HG02970 (cell line): ENCODE measurements around the gene KANK2.
"Not testable (repeated sequence)": the region's sequence is repeated elsewhere in the genome, so short reads cannot be mapped to it uniquely, and the experiment has no call there.

Source experiments
- ATAC-seq: cut with Tn5 transposase; IDR thresholded peaks from one replicate; pipeline ENCODE4 v1.9.1; 2021; ENCODE audit warnings: mild to moderate bottlenecking, moderate library complexity, moderate number of reproducible peaks; ENCODE audit not compliant: unreplicated experiment, low FRiP score

Gene KANK2

DNA sequence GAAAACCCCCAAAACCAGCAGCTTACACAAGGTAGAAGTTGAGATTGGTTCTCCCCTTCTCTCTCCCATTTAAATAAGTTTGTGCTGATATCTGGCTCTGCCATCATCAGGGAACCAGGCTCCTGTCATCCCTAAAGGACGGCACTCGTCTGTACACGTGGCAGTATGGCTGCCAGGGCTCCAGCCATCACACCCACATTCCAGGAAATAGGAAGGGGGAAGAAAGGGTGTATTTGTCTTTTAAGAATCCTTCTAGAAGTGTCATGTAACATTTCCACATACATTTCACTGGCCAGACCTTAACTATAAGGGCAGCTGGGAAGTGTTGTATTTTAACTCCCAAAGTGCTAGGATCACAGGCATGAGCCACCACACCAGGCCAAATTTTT lies 51.8 kb downstream of the KANK2 start:
- ATAC-seq: no peak

DNA sequence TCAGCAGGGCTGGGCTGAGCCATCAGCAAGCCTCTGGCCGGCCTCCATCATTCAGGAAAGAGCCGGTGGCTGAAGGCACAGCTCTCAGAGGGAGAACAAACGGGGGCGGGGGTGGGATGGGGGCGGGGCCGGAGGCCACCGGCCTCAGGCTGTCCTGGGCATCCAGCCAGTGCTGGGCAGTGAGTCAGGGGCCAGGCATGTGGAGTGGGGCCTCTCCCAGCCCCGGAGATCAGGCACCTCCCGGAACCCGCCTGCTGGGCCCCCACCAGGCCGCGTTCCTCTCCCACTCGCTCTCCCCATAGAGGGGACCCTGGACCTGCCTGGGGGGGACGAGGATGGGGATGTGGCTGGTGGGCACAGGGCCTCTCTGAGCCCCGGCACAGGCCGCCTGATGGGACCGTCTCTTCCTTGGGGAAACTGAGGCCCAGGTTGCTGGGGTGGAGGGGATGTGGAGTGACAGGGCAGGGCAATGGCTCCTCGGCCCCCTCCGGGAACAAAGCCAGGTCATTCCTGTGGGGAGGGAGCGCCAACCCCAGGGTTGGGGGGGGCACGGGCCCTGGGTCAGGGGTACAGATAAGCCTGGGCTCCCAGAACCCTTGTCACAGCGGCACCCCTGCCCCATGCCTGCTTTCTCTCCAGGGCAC lies 54.7 kb downstream of the KANK2 start:
- no peak for ATAC-seq

DNA sequence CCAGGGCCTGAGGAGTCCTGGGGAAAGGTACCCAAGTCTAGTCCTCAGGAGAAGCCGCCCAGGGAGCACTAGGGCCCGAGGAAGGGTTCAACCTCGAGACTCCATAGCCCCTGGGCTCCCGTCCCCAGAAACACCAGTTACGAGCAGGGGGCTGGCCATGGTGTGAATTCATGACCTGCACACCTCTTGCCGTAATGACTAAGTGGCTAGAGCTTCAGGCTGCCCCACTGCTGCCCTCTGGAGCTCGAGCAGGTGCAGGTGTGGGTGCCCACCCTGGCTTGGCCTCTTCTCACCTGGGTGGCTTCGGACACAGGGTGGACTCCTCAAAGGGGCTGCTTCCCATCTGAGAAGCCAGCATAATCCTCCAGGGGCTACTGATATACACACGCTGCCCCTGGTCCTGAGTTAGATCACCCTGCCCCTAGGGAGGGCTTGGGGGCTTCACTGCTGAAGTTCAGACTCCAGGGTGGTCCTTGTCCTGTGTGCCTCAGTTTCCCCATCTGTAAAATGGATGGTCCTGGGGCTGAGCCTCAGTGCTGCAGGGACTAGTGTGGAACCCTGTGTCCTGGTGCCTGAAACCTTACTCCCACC lies 55.3 kb downstream of the KANK2 start:
- no peak for ATAC-seq

DNA sequence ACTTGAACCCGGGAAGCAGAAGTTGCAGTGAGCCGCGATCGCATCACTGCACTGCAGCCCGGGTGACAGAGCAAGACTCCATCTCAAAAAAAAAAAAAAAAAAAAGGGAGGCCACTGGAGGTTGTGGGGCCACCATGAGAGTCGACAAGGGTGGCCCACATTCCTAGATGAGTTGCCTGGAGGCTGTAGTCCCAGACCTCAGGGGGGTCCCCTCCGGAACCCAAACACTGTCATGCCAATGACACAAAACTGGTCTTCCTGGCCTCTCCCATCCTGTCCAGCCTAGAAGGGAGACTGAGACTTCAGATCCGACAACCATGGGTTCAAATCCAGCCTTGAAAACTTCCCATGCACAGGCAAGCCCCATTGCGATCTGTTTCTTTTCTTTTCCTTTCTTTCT lies 56.4 kb downstream of the KANK2 start:
- no peak for ATAC-seq

DNA sequence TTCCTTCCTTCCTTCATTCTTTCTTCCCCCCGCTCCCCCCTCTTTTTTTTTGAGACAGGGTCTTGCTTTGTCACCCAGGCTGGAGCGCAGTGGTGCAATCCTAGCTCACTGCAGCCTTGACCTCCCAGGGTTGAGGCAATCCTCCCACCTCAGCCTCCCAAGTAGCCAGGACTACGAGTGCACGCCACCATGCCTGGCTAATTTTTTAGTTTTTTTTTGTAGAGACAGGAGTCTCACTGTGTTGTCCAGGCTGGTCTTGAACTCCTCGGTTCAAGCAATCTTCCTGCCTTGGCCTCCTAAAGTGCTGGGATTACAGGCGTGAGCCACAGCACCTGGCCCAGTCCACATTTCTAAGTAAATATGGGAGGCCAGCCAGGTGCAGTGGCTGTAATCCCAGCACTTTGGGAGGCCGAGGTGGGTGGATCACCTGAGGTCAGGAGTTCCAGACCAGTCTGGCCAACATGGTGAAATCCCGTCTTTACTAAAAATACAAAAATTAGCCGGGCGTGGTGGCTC lies 57.3 kb downstream of the KANK2 start:
- not testable (repeated sequence) for ATAC-seq

DNA sequence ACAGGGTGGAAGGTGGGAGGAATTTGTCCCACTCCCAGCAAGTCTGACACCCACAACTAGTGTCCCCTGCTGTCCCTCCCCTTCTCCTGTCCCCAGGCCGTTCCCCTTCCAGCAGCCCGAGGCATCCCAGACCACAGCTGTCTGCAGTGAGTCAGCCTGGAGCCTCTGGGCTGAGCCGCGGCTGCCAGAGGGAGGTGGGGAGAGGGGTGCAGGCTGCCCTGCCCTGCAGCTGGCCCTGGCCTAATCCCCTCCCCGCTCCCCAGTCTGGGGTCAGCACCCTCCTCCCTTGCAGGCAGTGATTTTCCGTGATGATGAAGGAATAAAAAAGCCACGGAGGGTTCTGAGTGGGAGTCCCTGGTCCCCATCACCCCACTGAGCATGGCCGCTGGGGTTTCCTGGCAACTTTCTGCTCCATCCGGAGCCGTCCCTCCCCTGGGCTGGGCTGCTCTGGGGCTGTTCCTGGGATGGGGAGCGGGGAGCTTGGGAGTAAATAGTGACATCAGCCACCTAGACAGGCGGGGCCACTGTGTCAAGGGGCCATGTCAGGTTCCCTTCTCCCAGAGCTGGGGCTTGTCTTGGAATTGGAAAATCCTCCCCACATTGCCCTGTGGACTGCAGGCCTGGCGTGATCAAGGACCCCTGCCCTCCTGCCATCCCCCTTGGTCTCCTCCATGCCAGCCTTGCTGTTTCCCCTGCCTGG lies 58.6 kb downstream of the KANK2 start:
- no peak for ATAC-seq

DNA sequence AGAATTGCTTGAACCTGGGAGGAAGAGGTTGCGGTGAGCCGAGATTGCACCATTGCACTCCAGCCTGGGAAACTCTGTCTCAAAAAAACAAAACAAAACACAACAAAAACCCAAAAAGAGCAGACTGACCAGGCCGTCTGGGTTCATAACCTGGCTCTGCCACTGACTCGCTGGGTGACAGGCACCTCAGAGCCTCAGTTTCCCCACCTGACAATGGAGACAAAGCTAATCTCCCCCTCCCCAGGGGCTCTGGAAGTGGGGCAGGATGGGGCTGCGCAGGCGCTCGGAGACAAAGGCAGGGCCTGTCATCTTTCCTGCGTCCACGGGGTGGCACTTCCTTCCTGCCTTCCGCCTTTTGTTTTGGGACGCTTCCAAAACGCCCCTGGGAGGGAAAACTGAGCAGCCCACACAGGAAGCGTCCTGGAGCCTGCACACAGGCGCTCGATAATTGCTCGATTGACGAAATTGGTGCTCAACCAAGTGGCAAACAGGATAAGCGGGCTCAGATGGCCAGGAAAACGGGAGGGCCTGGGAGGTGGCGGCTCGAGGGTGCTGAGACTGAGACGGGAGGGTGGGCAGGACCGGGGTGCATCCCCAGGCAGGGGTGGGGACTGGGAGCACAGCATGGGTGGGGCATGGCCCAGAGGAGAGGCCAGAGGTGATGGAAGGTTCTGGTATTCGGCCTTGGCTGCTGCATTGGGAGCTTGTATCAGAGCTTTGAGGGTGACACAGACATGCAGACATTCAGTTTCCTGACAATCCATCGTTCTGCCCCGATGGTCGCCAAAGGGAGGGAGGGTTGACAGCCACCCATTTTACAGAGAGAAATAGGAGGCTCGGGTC lies 59.6 kb downstream of the KANK2 start:
- ATAC-seq: no peak

DNA sequence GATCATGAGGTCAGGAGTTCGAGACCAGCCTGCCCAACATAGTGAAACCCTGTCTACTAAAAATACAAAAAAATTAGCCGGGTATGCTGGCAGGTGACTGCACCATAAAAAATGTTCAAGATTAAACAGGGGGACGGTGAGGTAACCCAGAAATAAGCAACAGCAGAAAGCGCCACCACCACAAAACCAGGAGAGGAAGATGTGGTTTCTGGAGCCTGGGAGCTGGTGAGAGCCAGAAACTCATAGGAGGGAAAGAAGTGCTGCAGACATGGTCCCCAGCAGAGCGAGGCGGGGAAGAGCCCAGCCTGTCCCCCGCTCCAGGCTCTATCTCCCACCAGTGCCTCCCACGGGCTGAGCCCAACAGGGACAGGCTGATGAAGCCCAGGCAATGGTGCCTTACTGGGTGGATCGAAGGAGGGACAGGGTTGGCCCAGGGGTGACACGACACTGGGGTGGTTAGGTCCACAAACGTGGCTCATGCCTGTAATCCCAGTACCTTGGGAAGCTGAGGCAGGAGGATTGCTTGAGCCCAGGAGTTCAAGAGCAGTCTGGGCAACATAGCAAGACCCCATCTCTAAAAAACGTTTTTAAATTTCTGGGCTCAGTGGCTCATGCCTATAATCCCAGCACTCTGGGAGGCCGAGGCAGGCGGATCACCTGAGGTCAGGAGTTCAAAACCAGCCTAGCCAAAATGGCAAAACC lies 60.8 kb downstream of the KANK2 start:
- ATAC-seq: no peak

DNA sequence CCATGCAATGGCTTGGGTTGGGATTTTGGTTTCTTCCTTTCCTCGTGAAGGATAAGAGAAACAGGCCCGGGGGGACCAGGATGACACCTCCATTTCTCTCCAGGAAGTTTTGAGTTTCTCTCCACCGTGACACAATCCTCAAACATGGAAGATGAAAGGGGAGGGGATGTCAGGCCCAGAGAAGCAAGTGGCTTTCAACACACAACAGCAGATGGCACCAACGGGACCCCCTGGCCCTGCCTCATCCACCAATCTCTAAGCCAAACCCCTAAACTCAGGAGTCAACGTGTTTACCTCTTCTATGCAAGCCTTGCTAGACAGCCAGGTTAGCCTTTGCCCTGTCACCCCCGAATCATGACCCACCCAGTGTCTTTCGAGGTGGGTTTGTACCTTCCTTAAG lies 65.9 kb downstream of the KANK2 start:
- no peak for ATAC-seq

DNA sequence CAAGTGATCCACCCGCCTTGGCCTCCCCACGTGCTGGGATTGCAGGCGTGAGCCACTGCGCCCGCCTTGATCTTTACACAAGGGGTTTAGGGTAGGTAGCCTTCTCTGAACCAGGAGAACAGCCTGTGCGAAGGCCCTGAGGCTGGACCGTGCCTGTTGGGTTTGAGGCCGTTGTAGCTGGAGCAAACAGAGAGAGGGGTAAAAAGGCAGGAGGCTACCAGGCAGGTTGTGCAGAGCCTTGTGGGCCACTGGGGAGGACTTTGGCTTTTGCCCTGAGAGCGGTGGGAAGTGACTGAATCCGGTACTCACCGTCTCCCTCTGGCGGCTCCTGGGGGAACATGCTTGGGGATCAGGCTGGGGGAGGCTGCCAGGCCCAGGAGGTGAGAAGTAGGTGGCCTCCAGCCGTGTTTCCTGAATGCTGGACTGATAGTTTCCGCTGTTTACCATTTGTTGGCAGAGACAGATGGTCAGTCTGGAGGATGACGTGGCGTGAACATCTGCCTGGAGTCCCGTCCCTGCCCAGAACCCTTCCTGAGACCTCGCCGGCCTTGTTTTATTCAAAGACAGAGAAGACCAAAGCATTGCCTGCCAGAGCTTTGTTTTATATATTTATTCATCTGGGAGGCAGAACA lies 66.4 kb downstream of the KANK2 start:
- no peak for ATAC-seq

DNA sequence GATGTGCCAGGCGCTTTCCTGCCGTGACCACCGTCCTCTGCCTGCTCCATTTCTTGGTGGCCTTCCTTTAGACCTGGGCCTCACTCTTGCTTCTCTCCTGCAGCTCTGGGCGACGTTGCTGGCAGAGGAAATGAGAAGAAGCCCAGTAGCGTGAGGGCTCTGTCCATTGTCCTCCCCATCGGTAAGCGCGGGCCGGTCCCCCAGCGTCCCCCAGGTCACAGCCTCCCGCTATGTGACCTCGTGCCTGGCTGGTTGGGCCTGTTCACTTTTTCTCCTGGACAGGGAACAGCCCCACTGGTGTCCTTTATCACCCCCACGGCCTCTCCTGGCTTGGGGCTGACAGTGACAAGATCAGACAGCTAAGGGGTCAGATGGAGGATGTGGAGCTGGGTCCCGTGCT lies 69.4 kb downstream of the KANK2 start:
- no peak for ATAC-seq

DNA sequence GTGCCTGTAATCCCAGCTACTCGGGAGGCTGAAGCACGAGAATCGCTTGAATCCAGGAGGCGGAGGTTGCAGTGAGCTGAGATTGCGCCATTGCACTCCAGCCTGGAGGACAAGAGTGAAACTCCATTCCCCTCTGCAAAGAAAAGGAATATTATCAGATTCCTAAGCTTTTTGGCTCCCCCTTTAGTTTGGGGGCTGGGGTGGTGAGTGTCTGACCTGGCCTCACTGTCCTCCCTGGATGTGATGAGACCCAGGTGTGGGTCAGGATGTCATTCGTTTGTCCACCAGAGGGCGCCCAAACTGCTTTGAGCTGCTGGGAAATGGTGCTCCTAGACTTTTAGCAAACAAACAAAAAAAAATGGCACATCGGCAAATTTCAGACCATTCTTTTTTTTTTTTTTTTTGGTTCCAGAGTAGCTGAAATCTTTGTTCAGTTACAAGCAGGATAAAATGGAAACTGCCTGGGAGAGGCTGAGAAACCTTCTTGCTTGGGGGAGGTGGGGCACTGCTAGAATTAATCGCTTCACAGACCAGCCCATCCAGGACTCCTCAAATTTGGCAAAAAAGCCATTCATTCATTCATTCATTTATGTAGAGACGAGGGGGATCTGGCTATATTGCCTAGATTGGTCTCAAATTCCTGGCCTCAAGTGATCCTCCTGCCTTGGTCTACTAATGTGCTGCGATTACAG lies 71.2 kb downstream of the KANK2 start:
- ATAC-seq: no peak

DNA sequence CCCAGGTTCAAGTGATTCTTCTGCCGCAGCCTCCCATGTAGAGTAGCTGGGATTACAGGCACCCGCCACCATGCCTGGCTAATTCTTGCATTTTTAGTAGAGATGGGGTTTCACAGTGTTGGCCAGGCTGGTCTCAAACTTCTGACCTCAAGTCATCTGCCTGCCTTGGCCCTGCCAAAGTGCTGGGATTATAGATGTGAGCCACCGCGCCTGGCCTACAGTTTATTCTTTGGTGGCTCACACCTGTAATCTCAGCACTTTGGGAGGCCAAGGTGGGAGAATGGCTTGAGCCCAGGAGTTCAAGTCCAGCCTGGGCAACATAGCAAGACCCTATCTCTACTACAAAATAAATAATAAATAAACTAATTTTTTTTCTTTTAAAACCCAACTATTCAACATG lies 73.2 kb downstream of the KANK2 start:
- ATAC-seq: not testable (repeated sequence)

DNA sequence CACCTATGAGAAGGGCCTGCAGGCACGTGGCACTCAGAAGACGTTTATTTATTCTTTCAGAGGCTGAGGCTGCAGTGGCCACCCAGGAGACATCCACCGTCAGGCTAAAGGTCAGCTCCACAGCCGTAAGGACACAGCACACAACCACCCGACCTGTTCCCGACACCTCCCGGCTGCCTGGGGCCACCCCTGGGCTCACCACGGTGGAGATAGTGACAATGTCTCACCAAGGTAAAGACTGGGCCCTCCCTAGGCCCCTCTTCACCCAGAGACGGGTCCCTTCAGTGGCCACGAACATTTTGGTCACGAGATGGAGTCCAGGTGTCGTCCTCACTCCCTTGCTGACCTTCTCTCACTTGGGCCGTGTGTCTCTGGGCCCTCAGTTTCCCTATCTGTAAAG lies 74.2 kb downstream of the KANK2 start:
- no peak for ATAC-seq

DNA sequence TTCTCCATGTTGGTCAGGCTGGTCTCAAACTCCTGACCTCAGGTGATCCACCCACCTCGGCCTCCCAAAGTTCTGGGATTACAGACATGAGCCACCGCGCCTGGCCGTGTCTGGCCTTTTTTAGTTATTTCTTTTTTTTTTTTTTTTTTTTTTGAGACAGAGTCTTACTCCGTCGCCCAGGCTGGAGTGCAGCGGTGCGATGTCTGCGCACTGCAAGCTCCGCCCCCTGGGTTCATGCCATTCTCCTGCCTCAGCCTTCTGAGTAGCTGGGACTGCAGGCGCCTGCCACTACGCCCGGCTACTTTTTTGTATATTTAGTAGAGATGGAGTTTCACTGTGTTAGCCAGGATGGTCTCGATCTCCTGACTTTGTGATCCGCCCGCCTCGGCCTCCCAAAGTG lies 75.4 kb downstream of the KANK2 start:
- ATAC-seq: not testable (repeated sequence)

DNA sequence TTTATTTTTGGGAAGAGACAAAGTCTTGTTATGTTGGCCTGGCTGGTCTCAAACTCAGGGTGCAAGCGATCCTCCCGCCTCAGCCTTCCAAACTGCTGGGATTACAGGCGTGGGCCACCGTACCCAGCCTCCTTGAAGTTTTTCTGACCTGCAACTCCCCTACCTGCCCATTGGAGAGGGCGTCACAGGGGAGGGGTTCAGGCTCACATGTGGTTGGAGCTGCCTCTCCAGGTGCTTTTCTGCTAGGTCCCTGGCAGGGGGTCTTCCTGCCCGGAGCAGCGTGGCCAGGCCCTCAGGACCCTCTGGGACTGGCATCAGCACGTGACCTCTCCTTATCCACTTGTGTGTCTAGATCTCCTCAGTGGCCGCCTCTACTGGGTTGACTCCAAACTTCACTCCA lies 80.8 kb downstream of the KANK2 start:
- no peak for ATAC-seq

DNA sequence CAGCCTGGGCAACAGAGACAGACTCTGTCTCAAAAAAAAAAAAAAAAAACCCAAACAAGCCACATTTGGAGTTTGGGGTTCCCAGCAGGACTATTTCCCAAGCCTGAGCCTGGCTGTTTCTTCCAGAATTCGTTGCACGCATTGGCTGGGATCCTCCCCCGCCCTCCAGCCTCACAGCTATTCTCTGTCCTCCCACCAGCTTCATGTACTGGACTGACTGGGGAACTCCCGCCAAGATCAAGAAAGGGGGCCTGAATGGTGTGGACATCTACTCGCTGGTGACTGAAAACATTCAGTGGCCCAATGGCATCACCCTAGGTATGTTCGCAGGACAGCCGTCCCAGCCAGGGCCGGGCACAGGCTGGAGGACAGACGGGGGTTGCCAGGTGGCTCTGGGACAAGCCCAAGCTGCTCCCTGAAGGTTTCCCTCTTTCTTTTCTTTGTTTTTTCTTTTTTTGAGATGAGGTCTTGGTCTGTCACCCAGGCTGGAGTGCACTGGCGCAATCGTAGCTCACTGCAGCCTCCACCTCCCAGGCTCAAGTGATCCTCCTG lies 81.4 kb downstream of the KANK2 start:
- no peak for ATAC-seq

DNA sequence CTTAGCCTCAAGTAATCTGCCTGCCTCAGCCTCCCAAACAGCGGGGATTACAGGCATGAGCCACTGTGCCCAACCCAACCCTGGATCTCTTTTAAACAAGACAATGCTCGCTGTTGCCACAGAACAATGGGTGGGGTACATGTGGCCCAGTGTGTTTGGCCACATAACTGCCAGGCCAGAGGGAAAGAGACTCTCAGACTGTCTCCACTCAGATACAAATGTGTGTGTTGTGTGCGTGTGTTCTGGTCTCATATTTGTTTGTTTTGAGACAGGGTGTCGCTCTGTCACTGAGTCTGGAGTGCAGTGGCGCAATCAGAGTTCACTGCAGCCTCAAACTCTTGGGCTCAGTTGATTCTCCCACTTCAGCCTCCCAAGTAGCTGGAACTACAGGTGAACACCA lies 82.3 kb downstream of the KANK2 start:
- no peak for ATAC-seq
